ENCODE measurements around the gene HECA.

GRCh38 chr6:139091826-139092225 lies 43.1 kb upstream of the HECA start:
- TF ChIP-seq EZH2 (IDR thresholded peaks at IDR 0.05; ENCODE audit: low read length, missing control alignments) (no peak), CTCF (conservative IDR thresholded peaks at IDR 0.05 in 1 of 2, IDR thresholded peaks at IDR 0.05 in 1 of 2; ENCODE audit: low read depth in 1 of 2, low read length in 2 of 2) (no peak)
